ENCODE data around the gene SLC26A11.
"Not testable (repeated sequence)": the region's sequence is repeated elsewhere in the genome, so short reads cannot be mapped to it uniquely, and the experiment has no call there.

SLC26A11 gene

GRCh38 chr17:80285237-80285920 is 65.2 kb downstream of the SLC26A11 start:
- DNase-seq (ENCODE audit: low read depth): no peak

DNA sequence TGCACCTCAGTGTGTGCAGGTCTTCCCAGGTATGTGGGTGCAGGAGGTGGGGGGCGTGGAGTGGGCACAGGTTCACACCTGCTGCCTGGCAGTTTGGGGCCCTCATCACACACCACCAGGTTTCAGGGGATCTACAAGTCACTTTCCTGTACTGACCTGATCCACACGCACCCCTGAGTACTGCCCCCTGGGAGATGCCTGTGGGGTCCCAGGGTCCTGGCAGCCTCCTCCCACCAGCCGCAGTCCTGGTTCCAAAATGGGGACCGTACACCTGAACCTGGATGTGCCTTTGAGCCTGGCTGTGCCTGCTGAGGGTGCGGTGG is 66.4 kb downstream of the SLC26A11 start:
- DNase-seq (ENCODE audit: low read depth): no peak

DNA sequence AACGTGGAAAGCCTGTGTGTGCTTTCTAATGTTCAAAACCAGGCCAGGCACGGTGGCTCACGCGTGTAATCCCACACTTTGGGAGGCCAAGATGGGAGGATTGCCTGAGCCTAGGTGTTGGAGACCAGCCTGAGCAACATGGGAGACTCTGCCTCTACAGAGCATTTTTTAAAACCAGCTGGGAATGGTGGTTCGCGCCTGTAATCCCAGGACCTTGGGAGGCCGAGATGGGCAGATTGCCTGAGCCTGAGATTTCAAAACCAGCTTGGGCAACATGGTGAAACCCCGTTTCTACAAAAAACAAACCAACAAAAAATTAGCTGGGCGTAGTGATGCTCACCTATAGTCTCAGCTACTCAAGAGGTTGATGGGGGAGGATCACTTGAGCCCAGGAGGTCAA is 66.8 kb downstream of the SLC26A11 start:
- no peak for DNase-seq (ENCODE audit: low read depth)

DNA sequence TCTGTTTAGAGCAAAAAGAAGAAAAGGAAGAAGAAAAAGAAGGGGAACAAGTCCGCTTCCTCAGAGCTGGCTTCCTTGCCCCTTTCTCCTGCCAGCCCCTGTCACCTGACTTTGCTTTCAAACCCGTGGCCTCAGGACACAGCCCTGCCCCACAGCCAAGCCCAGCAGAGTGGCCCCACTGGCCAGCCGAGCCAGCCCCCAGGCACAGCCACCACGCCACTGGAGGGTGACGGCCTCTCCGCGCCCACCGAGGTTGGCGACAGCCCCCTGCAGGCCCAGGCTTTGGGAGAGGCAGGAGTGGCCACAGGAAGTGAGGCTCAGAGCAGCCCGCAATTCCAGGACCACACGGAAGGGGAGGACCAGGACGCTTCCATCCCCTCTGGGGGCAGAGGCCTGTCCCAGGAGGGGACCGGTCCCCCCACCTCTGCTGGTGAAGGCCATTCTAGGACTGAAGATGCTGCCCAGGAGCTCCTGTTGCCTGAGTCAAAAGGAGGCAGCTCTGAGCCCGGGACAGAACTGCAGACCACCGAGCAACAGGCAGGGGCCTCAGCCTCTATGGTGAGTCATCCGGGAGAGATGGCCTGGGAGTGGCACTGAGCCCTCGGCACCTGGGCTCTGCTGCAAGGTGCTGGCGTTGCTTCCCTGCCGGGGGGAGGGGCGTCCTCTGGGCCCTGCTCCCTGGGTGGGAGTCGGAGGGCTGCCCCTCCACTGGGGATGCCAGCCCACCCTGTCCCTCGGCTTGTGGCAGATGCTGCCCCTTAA is 67.8 kb downstream of the SLC26A11 start:
- DNase-seq (ENCODE audit: low read depth): no peak

DNA sequence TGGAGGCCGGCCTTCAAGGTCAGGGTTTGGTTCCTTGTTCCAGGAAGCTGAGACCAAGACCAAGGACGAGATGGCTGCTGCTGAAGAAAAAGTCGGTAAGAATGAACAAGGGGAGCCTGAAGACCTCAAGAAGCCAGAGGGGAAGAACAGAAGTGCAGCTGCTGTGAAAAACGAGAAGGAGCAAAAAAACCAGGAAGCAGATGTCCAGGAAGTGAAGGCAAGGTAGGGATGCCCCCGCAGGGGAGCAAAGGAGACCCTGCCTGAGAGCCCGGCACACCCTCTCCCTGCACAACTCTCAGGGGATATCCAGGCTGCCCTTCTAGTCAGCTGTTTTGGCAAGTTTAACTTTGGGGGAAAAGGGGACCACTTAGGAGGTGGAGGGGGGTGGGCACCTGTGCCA is 69.4 kb downstream of the SLC26A11 start:
- DNase-seq (ENCODE audit: low read depth): no peak

- no peak for DNase-seq (ENCODE audit: low read depth)
These were observed 69.9 kb downstream of the SLC26A11 start for GRCh38 chr17:80290156-80290555.

- DNase-seq (ENCODE audit: low read depth): no peak
These were observed 71.0 kb downstream of the SLC26A11 start for GRCh38 chr17:80291260-80291659.

GRCh38 chr17:80291691-80292487 is 71.7 kb downstream of the SLC26A11 start:
- no peak for DNase-seq (ENCODE audit: low read depth)

DNA sequence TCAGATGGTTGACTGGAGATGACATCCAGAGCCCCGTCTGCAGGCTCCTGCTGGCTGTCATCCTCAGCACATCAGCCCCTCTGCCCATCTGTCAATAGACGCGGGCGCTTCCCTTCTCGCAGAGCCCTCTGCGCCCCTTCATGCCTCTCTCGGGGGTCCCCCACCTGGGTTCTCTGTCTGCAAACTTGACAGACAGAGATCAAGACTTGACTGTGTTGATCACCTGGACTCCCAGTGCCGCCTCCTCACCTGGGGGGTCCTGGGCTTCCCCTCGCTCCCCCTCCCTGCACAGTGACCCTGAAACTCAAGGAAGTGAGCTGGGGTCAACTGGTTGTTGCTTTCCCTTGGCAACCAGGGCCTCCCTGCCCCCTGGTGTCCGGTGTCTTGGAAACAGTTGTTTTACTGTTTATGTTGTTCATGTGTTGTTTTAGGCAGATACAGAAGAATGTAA is 72.3 kb downstream of the SLC26A11 start:
- DNase-seq (ENCODE audit: low read depth): no peak

DNA sequence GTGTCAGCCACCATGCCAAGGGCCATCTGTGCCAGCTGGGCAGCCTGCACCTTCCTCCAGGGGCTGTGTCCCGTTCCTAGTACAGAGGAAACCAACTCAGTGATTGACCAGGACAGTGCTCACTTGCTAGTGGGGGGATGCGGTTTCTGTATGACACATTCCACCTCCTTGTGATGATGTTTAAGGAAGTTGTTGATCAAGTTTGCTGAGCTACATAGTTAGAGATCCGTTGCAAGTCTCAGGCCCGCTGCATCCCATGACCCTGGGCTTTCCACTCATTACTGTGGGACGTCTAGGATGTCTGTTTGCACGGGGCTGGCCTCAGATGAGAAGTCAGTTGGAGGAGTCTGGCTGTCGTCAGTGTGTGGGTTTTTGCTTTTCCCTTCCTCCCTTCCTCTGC is 74.0 kb downstream of the SLC26A11 start:
- no peak for DNase-seq (ENCODE audit: low read depth)

DNA sequence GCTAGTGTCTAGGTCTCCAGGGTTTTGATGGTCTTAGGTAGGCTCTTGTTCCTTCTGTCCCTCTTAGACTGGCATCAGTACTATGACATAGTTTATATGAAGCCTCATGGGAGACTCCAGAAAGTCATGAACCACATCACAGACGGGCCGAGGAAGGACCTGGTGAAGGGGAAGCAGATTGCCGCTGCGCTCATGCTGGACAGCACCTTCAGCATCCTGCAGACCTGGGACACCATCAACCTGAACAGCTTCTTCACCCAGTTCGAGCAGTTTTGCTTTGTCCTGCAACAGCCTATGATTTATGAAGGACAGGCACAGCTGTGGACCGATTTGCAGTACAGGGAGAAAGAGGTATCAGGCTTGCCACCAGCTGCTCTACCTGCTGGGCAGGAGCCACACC is 74.4 kb downstream of the SLC26A11 start:
- DNase-seq (ENCODE audit: low read depth): no peak

DNA sequence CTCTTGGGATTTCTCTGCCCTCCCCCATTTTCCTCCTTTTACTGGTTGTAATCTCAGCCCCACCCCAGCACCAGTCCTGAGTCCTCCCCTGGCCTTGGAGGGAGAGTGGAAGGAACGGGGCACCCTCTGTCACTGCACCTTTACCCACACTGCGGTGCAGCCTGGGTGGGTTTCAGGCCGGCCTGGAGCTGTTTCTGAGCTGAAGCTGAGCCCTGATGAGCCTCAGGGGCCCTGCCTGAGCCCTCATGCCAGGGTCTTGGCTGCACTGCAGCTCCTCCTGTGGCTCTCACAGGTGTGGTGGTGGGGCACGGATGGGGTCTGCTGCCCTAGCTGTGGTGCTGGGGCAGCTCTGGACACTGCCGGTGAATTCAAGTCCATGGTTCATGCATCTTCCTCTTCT is 74.9 kb downstream of the SLC26A11 start:
- no peak for DNase-seq (ENCODE audit: low read depth)

DNA sequence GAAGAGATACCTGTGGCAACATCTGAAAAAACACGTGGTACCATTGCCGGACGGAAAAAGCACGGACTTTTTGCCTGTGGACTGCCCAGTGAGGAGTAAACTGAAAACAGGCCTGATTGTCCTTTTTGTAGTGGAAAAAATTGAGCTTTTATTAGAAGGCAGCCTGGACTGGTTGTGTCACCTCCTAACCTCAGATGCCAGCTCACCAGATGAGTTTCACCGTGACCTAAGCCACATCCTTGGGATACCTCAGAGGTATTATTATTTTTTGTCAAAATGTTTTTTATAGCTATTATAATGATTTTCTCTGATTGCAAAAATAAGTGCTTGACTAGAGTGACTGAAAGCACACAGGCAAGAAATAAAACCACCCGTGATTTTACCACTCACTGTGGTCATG is 75.3 kb downstream of the SLC26A11 start:
- DNase-seq (ENCODE audit: low read depth): no peak

GRCh38 chr17:80296221-80296620 is 76.0 kb downstream of the SLC26A11 start:
- no peak for DNase-seq (ENCODE audit: low read depth)

GRCh38 chr17:80297996-80298560 is 77.9 kb downstream of the SLC26A11 start:
- DNase-seq (ENCODE audit: low read depth): no peak

DNA sequence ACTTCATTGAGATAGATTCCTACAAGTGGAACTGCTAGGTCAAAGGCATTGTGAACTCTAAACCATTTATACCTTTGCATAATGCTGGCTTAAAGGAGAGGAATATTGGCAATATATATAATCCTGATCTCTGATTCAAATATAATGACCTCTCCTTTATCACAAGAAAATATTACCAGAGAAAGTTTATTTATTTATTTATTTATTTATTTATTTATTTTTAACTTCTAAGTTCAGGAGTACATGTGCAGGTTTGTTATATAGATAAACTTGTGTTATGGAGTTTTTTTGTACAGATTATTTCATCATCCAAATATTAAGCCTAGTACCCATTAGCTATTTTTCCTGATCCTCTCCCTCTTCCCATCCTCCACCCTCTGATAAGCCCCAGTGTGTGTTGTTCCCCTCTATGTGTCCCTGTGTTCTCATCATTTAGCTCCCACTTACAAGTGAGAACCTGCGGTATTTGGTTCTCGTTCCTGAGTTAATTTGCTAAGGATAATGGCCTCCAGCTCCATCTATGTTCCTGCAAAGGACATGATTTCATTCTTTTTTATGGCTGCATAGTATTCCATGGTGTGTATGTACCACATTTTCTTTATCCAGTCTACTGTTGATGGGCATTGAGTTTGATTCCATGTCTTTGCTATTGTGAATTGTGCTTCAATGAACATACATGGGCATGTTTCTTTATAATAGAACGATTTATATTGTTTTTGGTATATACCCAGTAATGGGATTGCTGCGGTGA is 79.3 kb downstream of the SLC26A11 start:
- DNase-seq (ENCODE audit: low read depth): not testable (repeated sequence)

- DNase-seq (ENCODE audit: low read depth): not testable (repeated sequence)
These were observed 80.5 kb downstream of the SLC26A11 start for GRCh38 chr17:80300756-80301155.
